Renal cortex interstitium (tissue), 11 donors: ENCODE measurements around the gene RAI1. TPM values are rescaled to one million over a fixed set of nuclear protein-coding genes. Genes with fewer than 3 reads are reported as not detected.
A peak's percentile ranks its signal among the peaks of the same experiment; 100 is the strongest.

Experiments used
- DNase-seq, 11 donors: peaks; one replicate each; pipeline ENCODE4 v3.0.0-alpha.2; 2013; ENCODE audit warnings: low read depth in 9 of 11, low spot score in 4 of 11; ENCODE audit errors: extremely low read depth in 1 of 11
- polyA plus RNA-seq, 3 donors: library from polyadenylated mRNA; unstranded; fragments of 120-200 nt; gene quantifications; one replicate each; pipeline ENCODE4 v1.2.1, GENCODE V29; 2013; ENCODE audit not compliant: insufficient read length in 3 of 3

The RAI1 gene
- polyA plus RNA-seq, 3 donors = 20.1 to 41.1 (median 31.1) TPM

- DNase-seq = peak in 3 of 11 donors; percentile 56 to 65 (median 62)
These were observed 131.2 kb downstream of the RAI1 start for GRCh38 chr17:17812211-17813054.

GRCh38 chr17:17813055-17813724 is 131.9 kb downstream of the RAI1 start:
- no peak for DNase-seq

DNA sequence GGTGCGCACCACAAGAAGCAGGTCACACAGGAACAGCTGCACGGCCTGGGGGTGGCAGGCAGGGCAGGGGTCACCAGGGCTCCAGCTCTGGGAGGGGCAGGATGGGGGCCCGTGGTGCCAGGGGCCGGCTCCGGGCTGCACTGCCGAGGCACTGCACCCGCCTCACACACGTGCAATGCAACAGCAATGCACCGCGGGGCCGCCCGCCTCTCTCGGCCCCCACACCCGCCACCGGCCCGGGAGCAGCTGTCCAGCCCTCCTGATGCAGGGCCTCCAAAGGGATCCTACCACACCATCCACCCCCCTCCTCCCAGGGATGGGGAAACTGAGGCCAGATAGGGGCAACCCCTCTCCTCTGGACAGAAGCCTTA is 132.5 kb downstream of the RAI1 start:
- DNase-seq = no peak

DNA sequence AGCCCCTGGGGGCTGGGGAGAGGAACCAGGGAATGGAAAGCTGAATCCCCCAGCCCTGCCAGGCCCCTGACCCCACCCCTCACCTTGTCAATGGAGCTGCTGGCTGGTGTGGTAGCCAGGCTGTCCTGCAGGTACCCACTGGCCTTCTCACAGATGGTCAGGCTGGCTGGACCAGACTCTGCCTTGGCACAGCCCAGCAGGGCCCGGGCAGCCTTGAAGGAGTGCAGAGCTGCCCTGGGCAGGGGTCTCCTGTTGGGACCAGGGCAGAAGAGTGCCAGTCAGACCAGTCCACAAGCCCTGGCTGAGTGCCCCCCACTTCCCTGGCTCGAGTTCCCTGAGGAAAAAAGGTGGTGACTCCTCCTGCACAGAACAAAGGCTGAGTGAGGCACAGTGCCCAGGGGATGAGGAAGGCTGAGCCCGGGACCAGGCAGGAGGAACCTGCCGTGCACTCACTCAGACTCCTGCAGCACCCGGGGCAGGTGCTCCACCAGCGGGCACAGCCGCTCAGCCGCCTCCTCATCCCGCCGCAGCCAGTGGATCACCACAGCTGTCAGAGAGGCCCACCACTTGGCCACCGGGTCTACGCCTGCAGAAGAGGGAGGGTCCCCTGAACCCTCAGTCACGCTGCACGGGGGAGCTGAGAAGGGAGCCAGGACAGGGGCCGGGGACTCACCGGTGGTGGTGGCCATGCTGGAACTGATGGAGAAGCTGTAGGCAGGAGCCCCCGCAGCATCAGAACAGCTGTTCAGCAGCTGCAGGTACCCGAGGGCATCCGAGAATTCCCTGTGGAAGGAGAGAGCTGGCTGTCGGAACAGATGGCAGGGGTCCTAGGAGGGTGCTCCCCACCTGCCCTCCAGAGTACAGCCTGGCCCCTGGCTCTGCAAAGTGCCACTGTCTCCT is 133.2 kb downstream of the RAI1 start:
- no peak for DNase-seq

- no peak for DNase-seq
These were observed 133.8 kb downstream of the RAI1 start for GRCh38 chr17:17815062-17815406.

GRCh38 chr17:17815436-17816200 is 134.4 kb downstream of the RAI1 start:
- DNase-seq = no peak

DNA sequence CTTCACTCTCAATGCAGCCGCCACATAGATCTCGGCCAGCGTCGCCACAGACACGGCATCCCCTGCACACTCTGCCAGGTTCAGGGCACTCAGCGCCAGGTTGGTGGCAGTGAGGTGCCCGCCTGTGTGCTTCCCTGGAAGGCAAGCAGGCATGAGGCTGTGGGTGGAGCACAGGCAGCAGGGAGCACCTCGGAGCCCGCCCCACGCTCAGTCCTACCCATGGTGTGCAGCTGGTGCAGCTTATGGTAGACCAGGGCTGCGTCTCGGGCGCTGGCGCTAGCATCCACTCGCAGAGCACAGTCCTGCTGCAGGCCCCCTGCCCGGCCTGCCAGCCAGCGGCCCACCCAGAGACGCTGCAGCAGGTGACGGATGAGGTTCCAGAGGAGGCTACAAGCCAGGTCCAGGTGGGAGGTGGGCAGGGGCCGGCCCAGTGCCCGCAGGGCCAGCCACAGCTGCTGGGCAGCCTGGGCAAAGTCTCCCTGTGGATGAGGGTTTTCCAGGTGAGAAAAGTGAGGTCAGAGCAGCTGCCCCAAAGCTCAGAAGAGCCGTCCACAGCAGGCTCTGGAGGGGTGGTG is 135.1 kb downstream of the RAI1 start:
- DNase-seq = no peak

- no peak for DNase-seq
These were observed 135.7 kb downstream of the RAI1 start for GRCh38 chr17:17816831-17817551.

GRCh38 chr17:17817552-17817947 is 136.3 kb downstream of the RAI1 start:
- DNase-seq = no peak

DNA sequence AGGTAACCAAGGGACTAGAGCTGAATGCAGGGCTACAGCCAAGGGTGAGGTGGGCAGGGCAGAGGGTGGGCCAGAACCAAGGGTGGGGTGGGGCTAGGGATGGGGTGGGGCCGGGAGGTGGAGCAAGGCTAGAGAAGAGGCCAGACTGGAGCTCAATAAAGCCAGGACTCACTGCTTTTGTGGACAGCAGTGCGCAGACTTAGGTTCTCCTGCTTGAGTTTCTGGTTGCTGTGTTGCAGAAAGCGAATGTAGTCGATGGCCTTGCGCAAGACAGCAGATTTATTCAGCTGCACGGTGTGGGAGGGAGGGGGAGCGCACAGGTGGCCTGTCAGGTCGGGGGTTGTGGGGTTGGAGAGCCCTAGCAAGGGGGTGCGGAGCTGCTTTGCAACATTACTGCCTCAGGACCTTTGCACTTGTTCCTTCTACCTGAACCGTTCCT is 136.8 kb downstream of the RAI1 start:
- no peak for DNase-seq

- no peak for DNase-seq
These were observed 137.9 kb downstream of the RAI1 start for GRCh38 chr17:17819111-17819510.

DNA sequence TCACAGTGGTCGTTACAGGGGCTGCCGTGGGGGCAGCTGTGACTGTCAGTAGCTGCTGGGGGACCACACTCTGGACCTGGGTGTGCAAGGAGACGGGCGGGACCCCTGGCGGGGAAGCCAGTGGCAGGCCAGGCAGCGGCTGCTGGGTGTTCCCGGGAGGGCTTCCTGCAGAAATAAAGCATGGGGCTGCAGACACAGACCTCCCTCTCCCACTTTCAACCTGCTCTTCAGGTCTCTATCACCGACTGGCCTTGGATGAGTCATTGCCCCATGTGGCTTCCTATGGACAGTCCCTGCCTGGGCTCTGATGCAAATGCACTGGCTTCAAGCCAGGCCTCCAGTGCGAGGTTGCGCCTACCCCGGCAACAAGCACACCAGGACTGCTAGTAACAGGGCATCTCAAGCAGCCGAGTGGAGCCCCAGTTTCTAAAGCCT is 138.3 kb downstream of the RAI1 start:
- no peak for DNase-seq

- no peak for DNase-seq
These were observed 138.8 kb downstream of the RAI1 start for GRCh38 chr17:17820046-17820445.

- no peak for DNase-seq
These were observed 139.4 kb downstream of the RAI1 start for GRCh38 chr17:17820463-17821158.

DNA sequence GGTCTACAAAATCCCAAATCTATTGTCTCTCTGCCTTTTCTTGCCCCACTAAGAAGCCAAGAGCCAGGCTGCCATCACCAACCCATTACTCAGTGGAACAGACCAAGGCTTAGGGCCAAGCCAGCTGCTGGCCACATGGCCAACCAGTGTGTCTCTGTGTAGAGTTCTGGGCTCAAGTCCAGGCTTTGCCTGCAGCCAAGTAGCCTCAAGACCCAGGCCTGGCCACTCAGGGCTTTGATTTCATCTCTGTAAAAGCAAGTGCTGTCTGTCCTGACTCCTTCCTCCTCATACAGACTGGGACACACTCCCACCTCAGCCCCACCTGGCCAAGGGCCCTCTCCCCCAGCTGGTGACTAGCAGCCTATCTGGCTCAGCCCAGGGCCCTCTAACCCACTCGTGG is 140.9 kb downstream of the RAI1 start:
- DNase-seq = no peak

DNA sequence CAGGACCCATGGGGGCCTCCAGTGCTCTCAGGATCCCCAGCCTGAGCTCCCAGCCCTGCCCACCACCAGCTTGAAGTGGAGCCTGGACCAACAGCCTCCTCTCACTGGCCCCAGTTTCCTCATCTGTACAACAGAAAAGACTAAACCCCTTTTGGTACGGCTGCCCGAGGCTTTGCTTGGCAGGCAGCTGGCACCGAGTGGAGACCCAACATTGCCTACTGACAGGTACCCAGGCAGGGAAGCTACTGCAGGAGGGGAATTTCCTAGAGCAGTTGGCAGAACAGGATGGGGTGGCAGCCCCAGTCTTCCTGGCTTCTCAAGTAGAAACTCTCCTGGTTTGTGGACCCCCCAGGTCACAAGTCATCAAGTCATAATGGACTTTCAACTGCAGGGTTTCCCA is 141.4 kb downstream of the RAI1 start:
- no peak for DNase-seq

- peak in 6 of 11 donors; percentile 76 to 87 (median 80) for DNase-seq
These were observed 142.3 kb downstream of the RAI1 start for GRCh38 chr17:17823433-17824118.
